ENCODE data around the gene UMAD1.

Gene UMAD1

GRCh38 chr7:7924303-7924702 lies 283.8 kb downstream of the UMAD1 start:
- no peak for ATAC-seq

More at GRCh38 chr7:7924303-7924702, 283.8 kb downstream of the UMAD1 start:
- TF ChIP-seq BACH2 (CRISPR knock-in tag; IDR thresholded peaks at IDR 0.05; ENCODE audit: borderline replicate concordance) (no peak), ARNTL (CRISPR knock-in tag; IDR thresholded peaks at IDR 0.05; ENCODE audit: borderline replicate concordance, low read depth) (no peak), RARB (CRISPR knock-in tag; IDR thresholded peaks at IDR 0.05) (no peak), ISL1 (CRISPR knock-in tag; IDR thresholded peaks at IDR 0.05) (no peak), ZFP3 (CRISPR knock-in tag; IDR thresholded peaks at IDR 0.05) (no peak), CREB5 (CRISPR knock-in tag; IDR thresholded peaks at IDR 0.05; ENCODE audit: low read depth) (no peak), GLIS3 (CRISPR knock-in tag; IDR thresholded peaks at IDR 0.05) (no peak), ZFP30 (CRISPR knock-in tag; IDR thresholded peaks at IDR 0.05) (no peak), TCF4 (CRISPR knock-in tag; IDR thresholded peaks at IDR 0.05; ENCODE audit: borderline replicate concordance) (no peak), CSDC2 (CRISPR knock-in tag; IDR thresholded peaks at IDR 0.05) (no peak)
- TF ChIP-seq, protein P1, sequence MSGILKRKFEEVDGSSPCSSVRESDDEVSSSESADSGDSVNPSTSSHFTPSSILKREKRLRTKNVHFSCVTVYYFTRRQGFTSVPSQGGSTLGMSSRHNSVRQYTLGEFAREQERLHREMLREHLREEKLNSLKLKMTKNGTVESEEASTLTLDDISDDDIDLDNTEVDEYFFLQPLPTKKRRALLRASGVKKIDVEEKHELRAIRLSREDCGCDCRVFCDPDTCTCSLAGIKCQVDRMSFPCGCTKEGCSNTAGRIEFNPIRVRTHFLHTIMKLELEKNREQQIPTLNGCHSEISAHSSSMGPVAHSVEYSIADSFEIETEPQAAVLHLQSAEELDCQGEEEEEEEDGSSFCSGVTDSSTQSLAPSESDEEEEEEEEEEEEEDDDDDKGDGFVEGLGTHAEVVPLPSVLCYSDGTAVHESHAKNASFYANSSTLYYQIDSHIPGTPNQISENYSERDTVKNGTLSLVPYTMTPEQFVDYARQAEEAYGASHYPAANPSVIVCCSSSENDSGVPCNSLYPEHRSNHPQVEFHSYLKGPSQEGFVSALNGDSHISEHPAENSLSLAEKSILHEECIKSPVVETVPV (CRISPR knock-in tag; IDR thresholded peaks at IDR 0.05), result no peak
- TF ChIP-seq, protein P2, sequence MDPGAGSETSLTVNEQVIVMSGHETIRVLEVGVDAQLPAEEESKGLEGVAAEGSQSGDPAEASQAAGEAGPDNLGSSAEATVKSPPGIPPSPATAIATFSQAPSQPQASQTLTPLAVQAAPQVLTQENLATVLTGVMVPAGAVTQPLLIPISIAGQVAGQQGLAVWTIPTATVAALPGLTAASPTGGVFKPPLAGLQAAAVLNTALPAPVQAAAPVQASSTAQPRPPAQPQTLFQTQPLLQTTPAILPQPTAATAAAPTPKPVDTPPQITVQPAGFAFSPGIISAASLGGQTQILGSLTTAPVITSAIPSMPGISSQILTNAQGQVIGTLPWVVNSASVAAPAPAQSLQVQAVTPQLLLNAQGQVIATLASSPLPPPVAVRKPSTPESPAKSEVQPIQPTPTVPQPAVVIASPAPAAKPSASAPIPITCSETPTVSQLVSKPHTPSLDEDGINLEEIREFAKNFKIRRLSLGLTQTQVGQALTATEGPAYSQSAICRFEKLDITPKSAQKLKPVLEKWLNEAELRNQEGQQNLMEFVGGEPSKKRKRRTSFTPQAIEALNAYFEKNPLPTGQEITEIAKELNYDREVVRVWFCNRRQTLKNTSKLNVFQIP (CRISPR knock-in tag; IDR thresholded peaks at IDR 0.05; ENCODE audit: borderline replicate concordance, low read depth), result no peak

Measured in SK-N-SH treated with all-trans-retinoic acid at 6 μM for 48 hours (cell line).